A549 treated with AZD2906 at 1 μM for 4 hours (cell line): Measurements from ENCODE around the gene HPSE. TPM values are rescaled to one million over a fixed set of nuclear protein-coding genes. Genes with fewer than 3 reads are reported as not detected.

Experiments used
- total RNA-seq: library from RNA; stranded (reverse); fragments of 200-300 nt; extraction: Qiagen RNA extraction; gene quantifications from 5 replicates; pipeline ENCODE4 v1.2.3, GENCODE V29; 2022

Gene HPSE
- total RNA-seq = 1.0 to 1.5 TPM (median 1.3 TPM) in 5 replicates

GRCh38 chr4:83334425-83335241 lies at the start of gene HPSE:
Gene HPSE, minus strand, starts transcription at chr4:83334848. Its CDS starts 66 bp downstream, at chr4:83334782.

GRCh38 chr4:83284193-83285054 lies 50.2 kb downstream of the HPSE start, which contains the start of gene COQ2:
Gene COQ2, minus strand, starts transcription at chr4:83284798. Its CDS starts 34 bp downstream, at chr4:83284764.

Other genes starting within 250 kb of the HPSE start
- 0.63 to 1.2 TPM (median 0.93 TPM) in 5 replicates for gene PLAC8, start 220.1 kb downstream of the HPSE start, total RNA-seq
- 17.7 to 20.5 TPM (median 19.8 TPM) in 5 replicates for gene COQ2, start 50.0 kb downstream of the HPSE start, total RNA-seq
- 4.6 to 6.6 TPM (median 4.7 TPM) in 5 replicates for gene HELQ, start 121.0 kb upstream of the HPSE start, total RNA-seq
- 39.7 to 53.0 TPM (median 40.9 TPM) in 5 replicates for gene MRPS18C, start 121.2 kb upstream of the HPSE start, total RNA-seq
- 4.9 to 7.6 TPM (median 6.6 TPM) in 5 replicates for gene ABRAXAS1, start 150.3 kb upstream of the HPSE start, total RNA-seq
- gene GPAT3, start 201.3 kb upstream of the HPSE start, total RNA-seq = 24.8 to 33.4 TPM (median 29.9 TPM) in 5 replicates